HTR-8/SVneo (cell line): ENCODE measurements around the gene ART4.

Experiments used
- DNase-seq: peaks from one replicate; pipeline ENCODE4 v3.0.0; 2011; ENCODE audit warnings: low spot score, mixed read lengths; ENCODE audit not compliant: insufficient read length
- FAIRE-seq: peaks from 2 replicates; lab custom pipeline; 2011; peaks lifted over from hg19 to GRCh38; lab: Jason Lieb, UNC

ART4 gene

DNA sequence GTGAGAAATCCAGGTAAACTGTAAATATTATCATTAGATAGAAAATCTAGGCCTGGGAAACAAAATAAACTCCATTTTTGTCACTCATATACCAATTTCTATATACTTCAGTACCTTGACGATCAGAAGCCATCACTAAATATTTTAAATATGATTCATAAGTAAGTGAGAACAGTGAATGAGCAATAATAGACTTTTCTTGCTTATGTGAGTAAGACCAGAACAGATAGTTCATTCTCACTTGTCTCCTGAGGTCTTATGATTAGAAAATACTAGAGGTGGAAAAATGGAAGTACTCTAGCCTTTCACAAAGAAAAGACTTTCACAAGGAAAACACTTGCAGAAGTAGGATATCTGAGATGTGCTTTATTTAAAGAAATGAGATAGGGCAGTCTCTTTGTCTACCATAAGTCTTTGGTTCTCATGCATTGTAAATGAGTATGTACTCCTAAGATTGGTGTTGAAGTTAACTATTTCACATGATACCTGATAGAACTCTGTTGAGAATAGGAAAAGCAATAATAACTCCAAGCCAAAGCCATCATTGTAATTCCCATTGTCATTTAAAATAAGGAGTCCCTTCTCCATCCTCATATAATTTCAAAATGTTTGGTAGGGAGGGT is 19.2 kb downstream of the ART4 start:
- DNase-seq, result no peak
- no peak for FAIRE-seq

DNA sequence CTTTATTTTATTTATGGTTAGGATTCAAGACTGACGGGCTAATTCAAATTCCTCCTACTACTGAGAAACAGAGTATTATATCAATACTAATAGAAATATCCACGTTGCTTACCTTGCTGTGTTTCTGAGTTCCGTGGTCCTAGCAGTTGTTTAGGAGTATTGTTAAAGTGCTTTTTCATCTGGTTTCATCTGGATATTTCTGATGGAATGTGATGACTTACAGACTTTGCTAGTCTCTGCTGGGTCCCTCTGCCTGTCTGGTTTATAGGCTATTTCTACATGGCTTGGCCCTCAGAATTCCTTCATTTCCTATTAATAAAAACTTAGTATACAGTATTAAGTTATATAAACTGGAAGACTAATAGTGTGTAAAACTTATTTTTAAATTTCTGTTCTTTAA is 29.3 kb downstream of the ART4 start, which contains the start of gene SMCO3:
Gene SMCO3 (minus strand): TSS at position 169 of the 400 bp plus-strand sequence. CDS start 7,502 bp downstream, outside the sequence.
- DNase-seq (no peak), FAIRE-seq (no peak)

DNA sequence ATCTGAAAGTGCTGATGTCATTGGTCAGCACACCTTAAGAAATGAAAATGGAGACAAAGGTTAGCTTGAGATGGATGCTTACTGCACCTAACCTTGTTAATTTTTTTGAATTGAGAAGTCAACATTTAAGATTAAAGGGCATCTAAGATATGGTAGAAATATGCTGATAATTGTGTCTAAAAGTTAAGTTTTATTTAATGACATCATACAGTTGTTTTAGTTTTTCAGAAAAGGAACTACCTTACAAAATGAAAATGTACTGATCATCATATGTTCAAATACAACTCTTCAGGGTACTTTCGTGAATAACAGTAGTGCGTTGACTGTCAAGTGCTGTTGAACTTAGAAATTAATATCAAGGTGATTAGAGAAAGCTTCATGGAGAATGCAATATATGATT is 31.8 kb downstream of the ART4 start:
- DNase-seq (no peak), FAIRE-seq (no peak)

DNA sequence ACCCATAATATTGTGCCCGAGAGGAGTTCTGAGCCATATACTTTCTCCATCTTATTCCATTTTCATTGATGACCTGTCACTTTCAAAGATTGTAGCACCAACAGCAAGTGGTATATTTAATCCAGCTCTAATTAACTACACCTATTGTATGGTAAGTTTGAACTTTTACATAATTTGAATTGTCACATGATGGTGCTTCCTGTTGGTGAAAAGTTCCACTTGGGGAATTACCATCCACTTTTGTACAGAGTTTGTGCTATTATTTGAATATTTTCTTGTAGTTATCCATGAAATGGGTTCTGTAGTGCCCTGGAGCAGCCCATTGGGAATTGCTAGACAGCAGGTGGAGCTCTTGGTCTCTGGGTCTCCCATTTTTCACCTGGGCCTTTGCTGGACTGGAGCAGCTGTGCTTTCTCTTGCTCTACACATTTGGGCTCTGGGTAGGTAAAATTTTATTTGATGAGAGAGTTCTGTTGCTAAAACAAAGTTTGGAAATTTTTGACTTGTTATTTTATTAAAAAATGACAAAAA is 32.3 kb downstream of the ART4 start:
- DNase-seq, result no peak
- no peak for FAIRE-seq

DNA sequence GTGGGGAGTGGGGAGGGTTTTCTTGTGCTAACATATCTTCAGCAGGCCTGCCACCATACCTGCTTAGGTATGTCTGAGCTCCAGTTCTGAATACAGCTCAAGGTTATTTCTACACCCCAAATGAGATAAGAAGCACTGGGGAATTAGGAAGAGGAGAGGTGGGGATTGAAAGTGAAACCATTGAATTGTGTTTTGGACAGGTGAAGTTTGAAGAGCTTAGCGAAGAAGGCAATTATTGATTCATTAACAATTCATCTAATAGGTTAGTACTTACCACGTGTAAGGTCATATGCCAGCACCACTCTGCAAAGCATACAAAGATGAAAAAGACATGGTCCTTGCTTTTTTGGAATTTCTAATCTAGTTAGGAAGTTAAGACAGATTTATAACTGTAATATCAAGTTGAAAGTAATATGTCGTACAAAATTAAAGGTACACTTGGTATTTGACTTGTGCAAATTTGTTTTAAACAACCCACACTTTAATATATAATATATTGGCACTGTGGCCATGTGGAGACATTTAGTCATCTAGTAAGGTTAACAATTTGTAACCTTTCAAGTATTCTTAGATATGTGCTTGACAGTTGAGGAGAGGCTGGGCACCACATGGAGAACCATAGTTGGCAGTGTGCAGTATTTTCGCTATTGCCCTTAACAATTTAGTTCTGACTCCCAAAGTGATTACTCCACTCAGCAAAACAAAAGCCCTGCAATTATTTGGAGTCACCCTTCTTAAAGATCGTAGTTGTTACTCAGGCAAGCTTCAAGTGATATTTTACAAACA is 33.0 kb downstream of the ART4 start:
- no peak for FAIRE-seq
- no peak for DNase-seq

DNA sequence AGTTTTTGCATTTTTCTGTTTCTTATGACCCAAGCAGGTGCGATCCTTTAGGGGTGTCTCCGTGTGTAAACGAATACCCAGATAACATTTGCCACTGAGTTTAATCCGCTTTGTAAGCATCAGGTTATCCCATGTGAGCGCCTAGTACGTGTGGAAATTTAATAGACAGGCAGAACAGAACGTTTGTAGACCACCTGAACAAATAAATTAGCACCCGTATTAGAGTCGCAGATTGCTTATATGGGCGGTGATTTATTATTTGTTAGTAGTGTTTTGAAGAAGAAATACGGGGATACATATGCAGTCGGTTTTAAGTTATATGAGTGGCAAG is 39.5 kb downstream of the ART4 start:
- FAIRE-seq, result no peak
- no peak for DNase-seq

DNA sequence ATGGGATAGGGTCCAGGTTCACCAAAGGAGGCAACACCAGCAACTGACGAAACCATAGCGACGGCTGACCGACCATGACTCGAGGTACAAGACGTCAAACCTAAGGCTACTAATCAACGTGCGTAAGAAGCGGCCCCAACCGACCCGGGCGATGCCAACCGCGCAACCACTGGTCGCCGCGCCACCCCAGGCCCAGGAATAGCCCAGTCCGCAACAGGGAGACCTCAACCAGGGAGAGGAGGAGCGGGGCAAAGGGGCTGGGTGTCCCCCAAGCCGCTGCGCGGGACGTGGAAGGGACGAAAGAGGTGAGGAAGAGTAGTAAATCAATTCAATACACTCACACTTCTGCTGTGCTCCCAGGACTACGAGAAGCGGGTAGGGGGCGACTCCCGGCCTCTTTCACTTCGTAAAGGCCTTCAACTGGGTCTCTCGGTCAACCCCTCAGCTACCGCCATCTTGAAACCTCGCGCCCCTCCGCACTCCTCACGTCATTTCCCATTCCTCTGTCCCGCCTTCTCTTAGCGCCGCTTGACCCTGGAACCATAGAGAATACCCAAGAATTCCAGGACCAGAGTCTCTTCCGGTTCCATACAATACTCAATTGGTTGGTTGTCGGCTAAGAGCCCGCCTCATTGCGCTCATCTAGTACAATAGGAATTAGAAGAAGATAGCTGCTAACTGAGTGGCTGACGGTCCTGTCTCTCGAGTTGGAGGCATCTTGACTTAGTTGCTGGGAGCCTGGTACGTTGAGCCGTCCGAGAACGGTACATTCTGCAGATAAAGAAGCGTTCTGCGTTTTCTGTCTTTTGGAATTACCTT is 40.1 kb downstream of the ART4 start, which contains the start of the genes C12orf60 and WBP11:
Gene C12orf60 (plus strand): TSS at position 660 of the 819 bp plus-strand sequence. CDS start 19,266 bp downstream, outside the sequence.
Gene WBP11 (minus strand): TSS at position 468 of the 819 bp plus-strand sequence. CDS start 2,095 bp downstream, outside the sequence.
- no peak for FAIRE-seq
- peak; percentile 79 for DNase-seq

DNA sequence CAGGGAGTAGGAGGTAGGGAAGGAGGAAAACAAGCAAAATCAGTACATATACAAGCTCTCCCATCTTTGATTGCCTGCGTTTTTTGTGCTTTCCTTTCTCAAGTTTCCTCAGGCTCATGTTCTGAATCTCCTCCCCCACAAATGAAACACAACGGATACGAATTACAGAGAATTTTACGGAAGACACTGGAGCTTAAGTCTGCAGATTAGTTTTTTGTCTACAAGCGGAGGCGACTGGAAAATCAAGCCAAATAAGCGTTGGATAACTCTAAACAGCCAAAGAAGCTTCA is 40.7 kb downstream of the ART4 start:
- FAIRE-seq, result no peak
- DNase-seq, result no peak

DNA sequence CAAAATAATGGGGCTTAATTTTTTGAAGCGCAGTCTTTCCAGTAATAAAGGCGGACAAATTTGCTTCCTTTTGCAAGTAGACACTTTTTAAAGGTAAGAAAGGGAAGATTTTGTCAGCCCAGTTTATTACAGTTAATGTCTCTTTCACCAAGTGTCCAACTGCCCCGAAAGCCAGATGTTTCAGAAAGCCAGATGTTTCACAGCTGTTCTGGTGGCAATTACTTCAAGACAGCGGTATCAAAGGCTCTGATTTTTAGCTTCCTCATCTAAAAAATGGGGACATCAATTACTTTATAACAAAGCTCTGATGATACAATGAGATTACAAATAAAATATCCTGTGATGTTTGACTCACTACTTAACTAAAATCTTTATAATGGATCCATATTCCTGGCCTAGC is 41.1 kb downstream of the ART4 start:
- DNase-seq (no peak), FAIRE-seq (no peak)

DNA sequence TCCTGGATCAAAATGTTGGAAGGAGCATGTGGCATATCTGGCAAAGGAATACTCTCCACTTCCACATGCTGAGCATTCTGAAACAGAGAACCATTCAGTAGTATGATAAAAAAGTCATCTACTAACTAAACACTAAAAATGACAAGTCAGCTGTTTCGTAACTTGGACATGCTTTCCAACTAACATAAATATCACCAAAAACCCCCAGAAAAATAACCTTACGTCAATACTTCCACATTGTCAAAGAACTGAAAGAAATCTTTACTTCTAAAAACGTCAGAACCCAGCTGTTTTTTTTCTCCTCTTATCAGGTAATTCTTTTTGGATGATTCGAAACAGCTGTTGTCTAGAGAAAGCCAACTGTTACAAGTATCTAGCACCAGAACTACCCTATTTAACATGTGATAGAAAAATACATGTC is 48.3 kb downstream of the ART4 start:
- FAIRE-seq (no peak), DNase-seq (no peak)

DNA sequence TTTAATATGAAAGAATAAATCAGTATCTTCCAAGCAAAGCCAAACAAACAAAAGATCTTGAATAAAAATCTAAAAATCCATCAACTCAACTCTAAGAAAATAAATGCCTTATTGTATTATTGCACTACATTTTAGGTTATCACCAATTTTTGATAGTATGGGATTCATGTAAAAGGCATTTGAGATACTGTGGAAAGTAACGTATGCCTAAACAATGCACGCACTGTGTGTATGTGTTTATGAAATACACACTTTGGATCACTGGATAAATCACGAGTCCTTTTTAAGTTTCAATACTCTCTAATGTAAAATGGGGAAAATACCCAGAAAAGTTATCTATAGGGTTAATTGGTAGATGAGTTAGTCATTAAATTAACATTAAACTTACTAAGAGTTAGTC is 57.8 kb downstream of the ART4 start:
- FAIRE-seq (no peak), DNase-seq (no peak)

DNA sequence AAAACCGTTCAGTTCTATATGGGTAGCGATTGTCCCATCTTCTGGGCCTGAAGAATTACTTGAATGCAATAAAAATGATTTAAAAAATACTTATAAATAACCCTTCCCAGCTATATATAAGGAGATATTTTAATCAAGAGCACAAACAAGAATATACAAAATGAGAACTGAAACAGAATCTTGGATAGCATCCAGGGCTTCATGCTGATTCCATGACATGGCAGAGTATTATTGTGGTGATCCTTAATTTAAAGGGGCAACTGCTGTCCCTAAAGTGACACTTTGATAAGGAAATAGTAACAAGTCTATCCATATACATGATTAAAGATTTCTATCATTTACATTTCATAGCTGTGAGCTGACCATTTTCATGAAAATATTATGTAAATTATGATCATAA is 58.9 kb downstream of the ART4 start:
- no peak for DNase-seq
- FAIRE-seq, result no peak

DNA sequence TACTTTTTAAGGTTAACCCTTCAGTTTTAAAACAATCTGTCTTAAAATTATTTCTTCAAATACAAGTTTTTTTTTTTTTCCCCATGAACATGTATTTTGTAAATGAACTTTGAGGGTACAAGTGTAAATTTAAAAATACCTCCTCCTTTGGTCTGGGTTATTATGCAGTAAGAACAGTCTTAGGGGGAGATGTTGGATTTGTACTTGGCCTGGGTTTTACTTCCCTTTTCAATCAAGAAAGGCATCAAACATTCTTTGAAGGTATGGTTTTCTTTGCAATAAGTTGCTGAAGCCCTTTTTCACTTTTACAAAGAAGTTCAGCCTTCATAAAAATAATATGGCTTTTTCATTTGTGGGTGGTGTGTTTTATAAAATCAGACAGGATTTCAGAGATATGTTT is 60.6 kb downstream of the ART4 start:
- FAIRE-seq (no peak), DNase-seq (no peak)

DNA sequence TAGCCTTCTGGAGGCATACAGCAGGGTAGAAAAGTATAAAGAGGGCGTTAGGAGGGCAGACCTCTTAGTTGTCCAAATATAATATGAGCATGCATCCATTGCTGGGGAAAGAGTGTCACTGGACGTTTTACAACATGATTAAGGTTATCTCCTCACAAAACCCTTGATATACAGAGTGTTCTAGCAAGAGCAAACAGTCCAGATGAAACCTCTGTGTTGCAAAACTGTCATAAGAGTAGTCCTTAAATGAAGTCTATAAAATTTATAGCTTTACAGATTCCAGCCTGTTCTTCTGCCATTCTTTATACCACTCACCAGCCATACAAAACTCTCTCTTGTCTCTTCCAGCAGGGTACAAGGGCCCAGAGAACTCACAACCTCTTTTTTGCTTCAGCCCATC is 61.8 kb downstream of the ART4 start:
- FAIRE-seq, result no peak
- DNase-seq, result no peak

DNA sequence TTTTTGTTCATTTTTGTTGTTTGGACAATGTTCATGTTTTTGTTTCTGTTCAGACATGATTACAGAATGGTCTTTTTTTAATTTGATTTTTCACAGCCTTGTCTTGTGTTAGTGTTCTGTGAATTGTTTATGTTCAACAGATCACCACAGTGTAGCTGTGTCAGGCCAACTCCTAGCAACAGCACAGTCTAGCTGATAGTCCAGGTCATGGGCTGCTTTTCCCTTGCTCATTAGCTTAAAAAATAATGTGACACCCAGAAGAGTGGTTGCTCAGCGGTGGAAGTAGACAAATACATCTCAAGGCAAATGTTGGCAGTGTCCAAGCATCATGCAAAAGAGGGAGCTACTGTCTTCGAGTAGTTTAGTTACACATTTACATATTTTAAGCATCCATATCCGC is 62.5 kb downstream of the ART4 start:
- FAIRE-seq, result no peak

DNA sequence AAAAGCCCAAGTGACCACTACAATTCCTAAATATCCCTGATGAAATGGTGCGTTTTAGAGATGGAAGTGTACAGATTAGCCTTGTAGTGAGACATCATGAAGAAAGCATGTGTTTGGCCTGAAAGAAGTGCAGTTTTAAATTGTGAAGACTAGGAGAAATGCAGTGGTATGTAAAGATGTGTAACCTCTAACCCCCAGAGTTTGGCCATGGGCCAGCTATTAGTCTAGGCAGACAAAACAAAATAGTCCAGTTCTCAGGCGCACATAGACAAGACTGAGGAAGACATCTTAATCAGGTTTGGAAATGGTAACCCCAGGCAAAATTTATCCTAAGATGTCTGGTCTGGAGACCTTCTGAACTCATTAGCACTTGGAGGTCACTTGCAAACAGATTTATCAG is 63.5 kb downstream of the ART4 start:
- DNase-seq (no peak), FAIRE-seq (no peak)

More for the DNA sequence above, 62.5 kb downstream of the ART4 start:
- DNase-seq, result no peak

DNA sequence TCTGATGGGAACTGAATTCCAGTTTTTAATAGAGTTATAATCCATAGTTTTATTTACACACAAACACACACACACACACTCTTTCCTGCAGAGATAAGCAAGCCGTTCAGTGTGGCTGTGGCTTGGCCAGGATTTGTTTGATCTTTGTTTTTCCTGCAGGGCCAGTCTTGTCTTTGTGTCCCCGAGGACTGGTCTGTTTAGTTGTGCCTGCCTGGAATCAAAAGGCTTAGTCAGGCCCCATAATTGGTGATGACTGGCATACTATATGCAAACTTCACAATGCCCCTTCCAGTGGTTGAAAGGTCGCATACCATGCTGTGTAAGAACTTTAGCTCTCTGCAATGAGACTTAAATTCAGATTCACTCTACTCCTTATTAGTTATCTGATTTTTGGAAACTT is 66.1 kb downstream of the ART4 start:
- DNase-seq (no peak), FAIRE-seq (no peak)

DNA sequence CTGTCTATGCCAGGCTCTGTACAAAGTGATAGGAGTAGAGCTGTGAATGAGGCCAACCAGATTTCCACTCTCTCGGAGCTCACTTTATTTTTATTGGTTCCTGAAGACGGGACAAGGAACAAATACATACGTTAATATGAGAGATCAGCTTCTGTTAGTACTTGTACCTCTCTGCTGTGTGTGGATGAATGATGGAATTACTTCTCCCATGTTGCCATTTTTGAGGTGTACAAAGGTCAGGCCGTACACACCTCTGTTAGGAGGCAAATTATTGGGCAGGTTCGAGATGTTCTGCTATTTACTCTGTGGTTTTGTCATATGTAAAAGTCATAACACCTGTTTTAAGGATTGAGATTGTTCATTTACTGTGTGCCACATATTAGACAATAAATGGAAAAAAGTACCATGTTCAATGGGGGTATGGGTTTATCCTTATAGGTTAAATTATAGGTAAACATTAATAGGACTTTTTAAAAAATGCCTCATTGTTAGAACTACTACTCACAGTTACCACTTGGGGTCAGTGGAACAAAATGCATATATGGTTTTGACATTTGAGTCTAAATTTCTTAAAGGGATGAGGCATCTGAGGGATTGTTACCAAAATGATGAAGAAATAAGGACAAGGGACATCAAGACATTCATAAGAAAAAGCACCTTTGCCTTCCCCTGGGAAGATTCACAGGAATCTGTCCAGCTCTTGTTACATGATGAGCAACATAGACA is 66.9 kb downstream of the ART4 start:
- FAIRE-seq, result no peak
- no peak for DNase-seq

DNA sequence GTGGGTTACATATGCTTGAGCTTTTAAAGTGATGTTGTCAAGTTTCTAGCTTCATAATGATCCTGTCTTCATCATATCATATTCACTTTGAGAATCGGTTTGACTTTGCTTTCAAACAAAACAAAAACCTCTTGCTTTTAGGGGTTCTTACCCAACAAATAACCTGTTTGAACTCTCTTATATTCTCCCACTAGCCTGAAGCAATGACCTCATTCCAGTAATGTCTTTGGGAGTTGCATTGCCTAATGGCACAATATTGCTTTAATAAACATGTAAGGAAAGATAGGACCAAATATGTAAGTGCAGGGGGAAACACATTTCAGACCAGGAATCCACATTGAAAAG is 67.7 kb downstream of the ART4 start:
- FAIRE-seq (no peak), DNase-seq (no peak)
